Neural cell (in vitro differentiated cells): ENCODE results near the gene H6PD. TPM values are rescaled to one million over a fixed set of nuclear protein-coding genes. Genes with fewer than 3 reads are reported as not detected.

Source experiments
- H2AFZ ChIP-seq: fragments of 200-600, 300-800 bp; sonication (generic), shearing (Covaris generic); 2 replicates; pipeline ENCODE4 v1.6.0; 2014; ENCODE audit warnings: low read depth, mild to moderate bottlenecking, antibody characterized with exemption, low read length, moderate library complexity
- H3F3A ChIP-seq: fragments of 200-600 bp; shearing (Covaris generic); 2 replicates; pipeline ENCODE4 v1.6.1; 2016; ENCODE audit warnings: mild to moderate bottlenecking, moderate library complexity, mixed read lengths, antibody characterized with exemption, low read length; ENCODE audit not compliant: insufficient read depth, poor library complexity, severe bottlenecking
- H3K27ac ChIP-seq: fragments of 200-600, 300-800 bp; sonication (generic), shearing (Covaris generic); 2 replicates; pipeline ENCODE4 v1.5.1; 2014; ENCODE audit warnings: mild to moderate bottlenecking, low read length, moderate library complexity
- H3K27me3 ChIP-seq: fragments of 300-800, 200-600 bp; sonication (generic), shearing (Covaris generic); 2 replicates; pipeline ENCODE4 v1.6.0; 2014; ENCODE audit warnings: mild to moderate bottlenecking, low read depth, low read length, moderate library complexity; ENCODE audit not compliant: insufficient read depth
- H3K36me3 ChIP-seq: fragments of 300-800, 200-600 bp; sonication (generic), shearing (Covaris generic); 2 replicates; pipeline ENCODE4 v1.5.1; 2014; ENCODE audit warnings: mild to moderate bottlenecking, antibody characterized with exemption, low read length, moderate library complexity; ENCODE audit not compliant: insufficient read depth
- H3K4me2 ChIP-seq: fragments of 300-800, 200-600 bp; sonication (generic), shearing (Covaris generic); 2 replicates; pipeline ENCODE4 v1.6.0; 2014; ENCODE audit warnings: mild to moderate bottlenecking, low read length
- H3K4me3 ChIP-seq: fragments of 300-800, 200-600 bp; sonication (generic), shearing (Covaris generic); 2 replicates; pipeline ENCODE4 v1.5.1; 2014; ENCODE audit warnings: mild to moderate bottlenecking, low read length, moderate library complexity
- H3K79me2 ChIP-seq: fragments of 200-600 bp; shearing (Covaris generic); replicated peaks from 2 replicates; pipeline ENCODE4 v1.6.0; 2014; ENCODE audit warnings: mild to moderate bottlenecking, low read length, moderate library complexity; ENCODE audit not compliant: insufficient read depth
- H3K9ac ChIP-seq: fragments of 300-800, 200-600 bp; sonication (generic), shearing (Covaris generic); 2 replicates; pipeline ENCODE4 v1.6.1; 2016; ENCODE audit warnings: mild to moderate bottlenecking, low read length, mixed read lengths
- H3K9me2 ChIP-seq: fragments of 200-600 bp; shearing (Covaris generic); 2 replicates; pipeline ENCODE4 v1.6.1; 2016; ENCODE audit warnings: mild to moderate bottlenecking, low read length, mixed read lengths; ENCODE audit not compliant: insufficient read depth
- H3K9me3 ChIP-seq: fragments of 200-600, 300-800 bp; sonication (generic), shearing (Covaris generic); 2 replicates; pipeline ENCODE4 v1.6.1; 2016; ENCODE audit warnings: mild to moderate bottlenecking, mixed run types, low read length, moderate library complexity, mixed read lengths
- H4K20me1 ChIP-seq: fragments of 200-600 bp; shearing (Covaris generic); 2 replicates; pipeline ENCODE4 v1.6.1; 2016; ENCODE audit warnings: mild to moderate bottlenecking, mixed run types; ENCODE audit not compliant: insufficient read depth
- CTCF ChIP-seq: fragments of 450-650 bp; IDR thresholded peaks from 2 replicates; pipeline ENCODE4 v1.5.1; 2014; ENCODE audit warnings: antibody characterized with exemption, mild to moderate bottlenecking, moderate library complexity; ENCODE audit not compliant: poor library complexity, severe bottlenecking
- EP300 ChIP-seq: fragments of 450-650 bp; conservative IDR thresholded peaks from 2 replicates; pipeline ENCODE4 v1.6.1; 2014; ENCODE audit warnings: antibody characterized with exemption, mild to moderate bottlenecking, moderate library complexity; ENCODE audit not compliant: poor library complexity, severe bottlenecking
- EZH2 ChIP-seq: fragments of 200-600, 300-800 bp; shearing (Covaris generic), sonication (generic); IDR thresholded peaks from 2 replicates; pipeline ENCODE4 v1.6.1; 2014; ENCODE audit warnings: antibody characterized with exemption, low read length, borderline replicate concordance, mild to moderate bottlenecking; ENCODE audit not compliant: insufficient read depth, poor library complexity, severe bottlenecking
- MXI1 ChIP-seq: fragments of 450-650 bp; conservative IDR thresholded peaks from 2 replicates; pipeline ENCODE4 v1.6.1; 2014; ENCODE audit warnings: antibody characterized with exemption, mild to moderate bottlenecking; ENCODE audit not compliant: poor library complexity, severe bottlenecking
- POLR2AphosphoS5 ChIP-seq: IDR thresholded peaks from 2 replicates; pipeline ENCODE4 v1.6.1; 2012
- RAD21 ChIP-seq: fragments of 450-650 bp; conservative IDR thresholded peaks from 2 replicates; pipeline ENCODE4 v1.6.1; 2014; ENCODE audit warnings: antibody characterized with exemption, mild to moderate bottlenecking, moderate library complexity
- REST ChIP-seq: IDR thresholded peaks from 2 replicates; pipeline ENCODE4 v1.6.1; 2012; ENCODE audit warnings: borderline replicate concordance
- SMC3 ChIP-seq: fragments of 450-650 bp; conservative IDR thresholded peaks from 2 replicates; pipeline ENCODE4 v1.6.1; 2014; ENCODE audit warnings: antibody characterized with exemption, mild to moderate bottlenecking, moderate library complexity; ENCODE audit not compliant: poor library complexity
- TAF1 ChIP-seq: IDR thresholded peaks from 2 replicates; pipeline ENCODE4 v1.6.1; 2012; ENCODE audit warnings: low read depth
- polyA plus RNA-seq: library from polyadenylated mRNA; depleted of rRNA; stranded (reverse); fragments of >200 nt; gene quantifications from 2 replicates; pipeline ENCODE4 v1.2.3, GENCODE V29; 2014

H6PD gene
- polyA plus RNA-seq, 1 donor from 2014 or later = 4.6 TPM

GRCh38 chr1:9279172-9279840, 44.7 kb downstream of the H6PD start:
- Histone ChIP-seq H3F3A (no peaks in the 10 kb centered on the region), H3K4me3 (no peak overlapping the region), H3K9me2 (no peaks in the 10 kb centered on the region), H3K36me3 (no peaks in the 10 kb centered on the region), H3K27me3 (no peaks in the 10 kb centered on the region), H4K20me1 (no peaks in the 10 kb centered on the region), H3K4me2 (no peak overlapping the region), H3K79me2 (no peaks in the 10 kb centered on the region), H3K9ac (no peak overlapping the region), H3K27ac (no peak overlapping the region), H2AFZ (no peak overlapping the region), H3K9me3 (no peaks in the 10 kb centered on the region)
- TF ChIP-seq SMC3 = no peak
- TF ChIP-seq EP300 = no peak
- no peak for TF ChIP-seq CTCF
- no peak for TF ChIP-seq POLR2AphosphoS5
- no peak for TF ChIP-seq RAD21
- no peak for TF ChIP-seq REST
- TF ChIP-seq EZH2 = no peak
- TF ChIP-seq TAF1 = no peak
- no peak for TF ChIP-seq MXI1

GRCh38 chr1:9280015-9280860, 45.7 kb downstream of the H6PD start:
- no peaks in the 10 kb centered on the region for H3K36me3 ChIP-seq
- H3K9ac ChIP-seq = no peak overlapping the region
- H2AFZ ChIP-seq = no peak overlapping the region
- no peaks in the 10 kb centered on the region for H3K79me2 ChIP-seq
- no peak overlapping the region for H3K4me2 ChIP-seq
- H3K27me3 ChIP-seq = no peaks in the 10 kb centered on the region
- H3K27ac ChIP-seq = no peak overlapping the region
- TF ChIP-seq TAF1 = no peak
- no peak for TF ChIP-seq EZH2
- no peak for TF ChIP-seq REST
- TF ChIP-seq MXI1 = no peak
- TF ChIP-seq CTCF = no peak
- no peak for TF ChIP-seq RAD21
- no peak for TF ChIP-seq POLR2AphosphoS5
- no peak for TF ChIP-seq EP300
- TF ChIP-seq SMC3 = no peak
- H3K9me3 ChIP-seq = no peaks in the 10 kb centered on the region
- H4K20me1 ChIP-seq = no peaks in the 10 kb centered on the region
- H3K4me3 ChIP-seq = no peak overlapping the region
- H3K9me2 ChIP-seq = no peaks in the 10 kb centered on the region
- no peaks in the 10 kb centered on the region for H3F3A ChIP-seq
